OCI-LY1 (cell line): ENCODE data around the gene MAPK11.

Source experiments
- CTCF ChIP-seq: fragments of 200-600 bp; sonication (generic), shearing (Covaris generic); IDR thresholded peaks from 2 replicates; pipeline ENCODE4 v1.5.1; 2017; ENCODE audit warnings: mild to moderate bottlenecking, antibody characterized with exemption, low read length, moderate library complexity, mixed read lengths
- EZH2 ChIP-seq: fragments of 200-600 bp; sonication (generic), shearing (Covaris generic); IDR thresholded peaks from 2 replicates; pipeline ENCODE4 v1.8.0; 2017; ENCODE audit warnings: borderline replicate concordance, mixed run types, mild to moderate bottlenecking, antibody characterized with exemption, low read length, moderate library complexity, mixed read lengths

- TF ChIP-seq CTCF (no peak), EZH2 (no peak)
Observed at GRCh38 chr22:50216055-50216683, 54.0 kb downstream of the MAPK11 start.
